ENCODE data around the gene BTBD9.

DNA sequence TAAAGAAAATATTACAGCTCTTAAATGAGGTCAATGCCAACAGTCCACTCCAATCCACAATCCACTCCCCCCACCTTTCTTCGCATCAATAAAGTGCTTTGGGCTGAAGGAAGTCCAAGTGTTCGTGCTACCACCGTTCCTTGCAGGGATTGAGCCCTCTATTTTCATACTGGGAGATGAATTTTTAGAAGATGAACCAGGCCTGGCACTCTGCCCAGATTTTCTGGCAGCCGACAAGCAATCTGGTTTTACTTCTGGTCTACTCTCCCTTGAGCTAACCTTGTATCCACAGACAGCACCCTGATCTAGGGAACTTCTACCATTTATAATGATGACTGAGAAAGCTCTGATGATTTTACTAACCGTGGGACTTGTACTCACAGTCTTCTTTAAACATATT lies 72.3 kb downstream of the BTBD9 start:
- TF ChIP-seq, protein P1, sequence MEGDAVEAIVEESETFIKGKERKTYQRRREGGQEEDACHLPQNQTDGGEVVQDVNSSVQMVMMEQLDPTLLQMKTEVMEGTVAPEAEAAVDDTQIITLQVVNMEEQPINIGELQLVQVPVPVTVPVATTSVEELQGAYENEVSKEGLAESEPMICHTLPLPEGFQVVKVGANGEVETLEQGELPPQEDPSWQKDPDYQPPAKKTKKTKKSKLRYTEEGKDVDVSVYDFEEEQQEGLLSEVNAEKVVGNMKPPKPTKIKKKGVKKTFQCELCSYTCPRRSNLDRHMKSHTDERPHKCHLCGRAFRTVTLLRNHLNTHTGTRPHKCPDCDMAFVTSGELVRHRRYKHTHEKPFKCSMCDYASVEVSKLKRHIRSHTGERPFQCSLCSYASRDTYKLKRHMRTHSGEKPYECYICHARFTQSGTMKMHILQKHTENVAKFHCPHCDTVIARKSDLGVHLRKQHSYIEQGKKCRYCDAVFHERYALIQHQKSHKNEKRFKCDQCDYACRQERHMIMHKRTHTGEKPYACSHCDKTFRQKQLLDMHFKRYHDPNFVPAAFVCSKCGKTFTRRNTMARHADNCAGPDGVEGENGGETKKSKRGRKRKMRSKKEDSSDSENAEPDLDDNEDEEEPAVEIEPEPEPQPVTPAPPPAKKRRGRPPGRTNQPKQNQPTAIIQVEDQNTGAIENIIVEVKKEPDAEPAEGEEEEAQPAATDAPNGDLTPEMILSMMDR (IDR thresholded peaks at IDR 0.05): no peak
- TF ChIP-seq POLR2AphosphoS5 (IDR thresholded peaks at IDR 0.05): no peak
